HepG2 (cell line): Measurements from ENCODE around the gene GINS3. TPM values are rescaled to one million over a fixed set of nuclear protein-coding genes. Genes with fewer than 3 reads are reported as not detected.
A peak's percentile ranks its signal among the peaks of the same experiment; 100 is the strongest.

Source experiments
- AHDC1 ChIP-seq: sonication (generic); formaldehyde crosslinking; IDR thresholded peaks from 2 replicates; pipeline ENCODE4 v1.5.1; 2020; ENCODE audit warnings: mild to moderate bottlenecking, missing genetic modification reagents, borderline replicate concordance
- KDM1A ChIP-seq: IDR thresholded peaks from 2 replicates; pipeline ENCODE4 v1.6.1; 2016; ENCODE audit warnings: missing compliant biosample characterization
- MBD4 ChIP-seq: IDR thresholded peaks from 2 replicates; pipeline ENCODE4 v1.6.1; 2012; ENCODE audit warnings: low read length, inconsistent platforms, borderline replicate concordance
- MTF1 ChIP-seq: sonication (generic); formaldehyde crosslinking; IDR thresholded peaks from 2 replicates; pipeline ENCODE4 v1.5.0; 2020; ENCODE audit warnings: missing genetic modification reagents
- NCOA1 ChIP-seq: sonication (generic); formaldehyde crosslinking; IDR thresholded peaks from 2 replicates; pipeline ENCODE4 v1.9.0; 2021; ENCODE audit warnings: missing genetic modification reagents
- PITX1 ChIP-seq: sonication (generic); formaldehyde crosslinking; IDR thresholded peaks from 2 replicates; pipeline ENCODE4 v1.5.1; 2020; ENCODE audit warnings: mild to moderate bottlenecking, missing genetic modification reagents
- REST ChIP-seq, 2 experiments: IDR thresholded peaks; 2 replicates each; pipeline ENCODE4 v1.6.1; 2011 to 2012; ENCODE audit warnings: low read length in 2 of 2, borderline replicate concordance in 1 of 2, low read depth in 1 of 2, mild to moderate bottlenecking in 1 of 2, moderate library complexity in 1 of 2
- RFX3 ChIP-seq: IDR thresholded peaks from 2 replicates; pipeline ENCODE4 v1.6.1; 2016; ENCODE audit warnings: missing biosample characterization, missing genetic modification reagents
- RORA ChIP-seq: sonication (generic); formaldehyde crosslinking; IDR thresholded peaks from 2 replicates; pipeline ENCODE4 v1.5.0; 2020; ENCODE audit warnings: mild to moderate bottlenecking, missing genetic modification reagents, moderate library complexity
- TCF7 ChIP-seq: sonication (generic); IDR thresholded peaks from 2 replicates; pipeline ENCODE4 v1.6.1; 2016; ENCODE audit warnings: antibody characterized with exemption, low read depth
- ZIK1 ChIP-seq: sonication (generic); formaldehyde crosslinking; IDR thresholded peaks from 2 replicates; pipeline ENCODE4 v1.5.0; 2020; ENCODE audit warnings: mild to moderate bottlenecking, low read depth, missing genetic modification reagents, borderline replicate concordance
- ZNF530 ChIP-seq: sonication (generic); formaldehyde crosslinking; IDR thresholded peaks from 2 replicates; pipeline ENCODE4 v1.5.0; 2020; ENCODE audit warnings: low read depth, mild to moderate bottlenecking, missing genetic modification reagents
- ZNF792 ChIP-seq: IDR thresholded peaks from 2 replicates; pipeline ENCODE4 v1.6.1; 2016
- ZSCAN22 ChIP-seq: sonication (generic); formaldehyde crosslinking; IDR thresholded peaks from 2 replicates; pipeline ENCODE4 v1.4.0; 2020; ENCODE audit warnings: mild to moderate bottlenecking, missing genetic modification reagents
- polyA plus RNA-seq, 8 experiments: library from polyadenylated mRNA; depleted of rRNA in 3 of 8; stranded (reverse) in 7 of 8; unstranded in 1 of 8; fragments of >200 nt; fragmentation: Illumina TruSeq in 4 of 8; extraction: Trizol in 4 of 8; gene quantifications; 2 replicates each; pipeline versions ENCODE4 v1.2.1 to v1.2.3, GENCODE V29; 2011 to 2016; ENCODE audit warnings: low read depth in 4 of 8, missing spikeins in 1 of 8, mixed read lengths in 1 of 8; ENCODE audit not compliant: insufficient read depth in 1 of 8
- total RNA-seq, 5 experiments: library from RNA; depleted of rRNA; stranded (reverse); fragments of >200 nt; fragmentation: Illumina TruSeq; extraction: Trizol; gene quantifications; 2 replicates each; pipeline ENCODE4 v1.2.3, GENCODE V29; 2016; ENCODE audit warnings: low read depth in 1 of 5
- TF ChIP-seq, protein P1 (sequence below): sonication (generic); formaldehyde crosslinking; IDR thresholded peaks from 2 replicates; pipeline ENCODE4 v1.8.0; 2022; ENCODE audit warnings: mild to moderate bottlenecking, missing genetic modification reagents

The GINS3 gene
- total and polyA plus RNA-seq, 2 of the 13 experiments (the other 11 are each of a cell fraction or from before 2014, with no cell fraction given), result 6.5 to 19.3 TPM

DNA sequence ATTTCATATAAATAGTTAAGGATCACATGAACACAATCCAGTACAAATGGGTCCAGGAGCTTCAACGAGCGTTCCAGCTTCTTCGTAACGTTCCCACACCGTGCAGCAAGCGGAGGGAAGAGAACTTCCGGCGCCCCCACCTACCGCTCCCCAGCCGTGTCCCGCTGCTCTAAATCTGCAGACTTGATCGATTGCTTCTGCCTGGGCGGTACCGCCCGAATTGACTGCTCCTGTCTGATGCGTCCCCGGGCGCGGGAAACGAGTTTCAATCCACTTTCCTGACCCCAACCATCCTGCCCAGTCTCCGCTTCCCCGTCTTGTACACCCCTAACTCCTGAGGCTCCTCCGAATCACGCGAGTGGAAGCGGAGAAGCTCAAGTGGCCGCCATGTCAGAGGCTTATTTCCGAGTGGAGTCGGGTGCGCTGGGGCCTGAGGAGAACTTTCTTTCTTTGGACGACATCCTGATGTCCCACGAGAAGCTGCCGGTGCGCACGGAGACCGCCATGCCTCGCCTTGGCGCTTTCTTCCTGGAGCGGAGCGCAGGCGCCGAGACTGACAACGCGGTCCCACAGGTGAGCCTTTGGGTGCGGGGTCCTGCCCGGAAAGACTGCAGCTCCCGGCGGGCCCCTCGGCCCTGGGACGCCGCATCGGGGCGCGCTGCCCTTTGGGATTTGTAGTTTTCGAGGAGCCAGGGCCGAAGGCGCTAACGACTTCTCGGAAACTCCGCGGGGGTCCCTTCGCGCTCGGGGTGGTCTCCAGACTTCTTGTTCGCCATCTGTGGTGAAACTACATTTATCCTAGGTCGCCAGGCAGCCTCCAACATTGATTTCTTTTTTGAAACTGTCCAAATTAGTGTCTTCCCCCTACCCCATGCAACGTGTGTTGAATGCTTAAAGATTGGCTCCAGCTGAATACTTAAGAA is at the start of gene GINS3 (continued):
- no peak for TF ChIP-seq REST (IDR thresholded peaks at IDR 0.05; ENCODE audit: borderline replicate concordance in 1 of 2, low read depth in 1 of 2, low read length in 2 of 2)
- no peak for TF ChIP-seq RFX3 (CRISPR knock-in tag)
- TF ChIP-seq MBD4, result no peak
- TF ChIP-seq ZSCAN22 (CRISPR knock-in tag), result 0 out of 2 replicates have a peak, but pooled peaks have one; percentile 40
- TF ChIP-seq ZIK1, result peak; percentile 95
- 0 out of 2 replicates have a peak, but pooled peaks have one; percentile 8 for TF ChIP-seq TCF7
- TF ChIP-seq ZNF530 (CRISPR knock-in tag), result 0 out of 2 replicates have a peak, but pooled peaks have one; percentile 19
- TF ChIP-seq RORA (CRISPR knock-in tag), result no peak
- TF ChIP-seq NCOA1 (CRISPR knock-in tag), result peak; percentile 68; the same call in 1 of the 2 replicates
- TF ChIP-seq, protein P1, sequence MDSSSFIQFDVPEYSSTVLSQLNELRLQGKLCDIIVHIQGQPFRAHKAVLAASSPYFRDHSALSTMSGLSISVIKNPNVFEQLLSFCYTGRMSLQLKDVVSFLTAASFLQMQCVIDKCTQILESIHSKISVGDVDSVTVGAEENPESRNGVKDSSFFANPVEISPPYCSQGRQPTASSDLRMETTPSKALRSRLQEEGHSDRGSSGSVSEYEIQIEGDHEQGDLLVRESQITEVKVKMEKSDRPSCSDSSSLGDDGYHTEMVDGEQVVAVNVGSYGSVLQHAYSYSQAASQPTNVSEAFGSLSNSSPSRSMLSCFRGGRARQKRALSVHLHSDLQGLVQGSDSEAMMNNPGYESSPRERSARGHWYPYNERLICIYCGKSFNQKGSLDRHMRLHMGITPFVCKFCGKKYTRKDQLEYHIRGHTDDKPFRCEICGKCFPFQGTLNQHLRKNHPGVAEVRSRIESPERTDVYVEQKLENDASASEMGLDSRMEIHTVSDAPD (CRISPR knock-in tag), result peak; percentile 35; the same call in 1 of the 2 replicates
- TF ChIP-seq PITX1 (CRISPR knock-in tag), result peak; percentile 87
- TF ChIP-seq KDM1A (CRISPR knock-in tag), result peak; percentile 24; the same call in 1 of the 2 replicates
- peak; percentile 91 for TF ChIP-seq ZNF792 (CRISPR knock-in tag)
- no peak; the same call in 1 of the 2 replicates for TF ChIP-seq MTF1
- peak; percentile 54; the same call in 1 of the 2 replicates for TF ChIP-seq AHDC1 (CRISPR knock-in tag)
